PC-3 (cell line): ENCODE data around the gene TBC1D12. TPM values are rescaled to one million over a fixed set of nuclear protein-coding genes. Genes with fewer than 3 reads are reported as not detected.

ENCODE experiments used
- ATAC-seq: fragments of 200-7000 bp; cut with Tn5 transposase; 2 replicates; pipeline ENCODE4 v1.9.1; 2020; ENCODE audit warnings: mild to moderate bottlenecking, moderate library complexity
- BruUV-seq: library from RNA; stranded (reverse); fragments of 400-500 nt; replicated peaks from 2 replicates; lab custom pipeline; 2021; lab: Mats Ljungman, UMichigan
- CTCF ChIA-PET: fragments of 300-600 bp; sonication (Branson Sonifier 250); formaldehyde crosslinking; loops from one replicate; lab custom pipeline; 2022; ENCODE audit warnings: antibody characterized with exemption; lab: Charles Lee
- POLR2A ChIA-PET: fragments of 300-600 bp; sonication (Branson Sonifier 250); formaldehyde crosslinking; loops from one replicate; lab custom pipeline; 2022; ENCODE audit warnings: antibody characterized with exemption; ENCODE audit not compliant: unreplicated experiment; lab: Charles Lee
- DNase-seq: peaks from one replicate; pipeline ENCODE4 v3.0.0-alpha.2; 2015
- H2AFZ ChIP-seq: fragments of 300-600 bp; sonication (generic); 2 replicates; pipeline ENCODE4 v1.6.0; 2016; ENCODE audit warnings: antibody characterized with exemption, low read length
- H3F3A ChIP-seq: fragments of 300-600 bp; sonication (generic); one replicate; pipeline ENCODE4 v1.6.0; 2017; ENCODE audit warnings: antibody characterized with exemption, low read length, control low read depth, mild to moderate bottlenecking; ENCODE audit not compliant: unreplicated experiment
- H3K27ac ChIP-seq: fragments of 300-600 bp; sonication (generic); 2 replicates; pipeline ENCODE4 v1.5.1; 2016; ENCODE audit warnings: mild to moderate bottlenecking, low read length
- H3K27me3 ChIP-seq: fragments of 300-600 bp; sonication (generic); 2 replicates; pipeline ENCODE4 v1.6.1; 2016; ENCODE audit warnings: low read length, mixed read lengths
- H3K36me3 ChIP-seq: fragments of 300-600 bp; sonication (generic); 2 replicates; pipeline ENCODE4 v1.6.1; 2016; ENCODE audit warnings: low read depth, mixed run types, low read length, mixed read lengths
- H3K4me1 ChIP-seq: fragments of 300-600 bp; sonication (generic); 2 replicates; pipeline ENCODE4 v1.5.1; 2016; ENCODE audit warnings: low read length; ENCODE audit not compliant: insufficient read depth
- H3K4me2 ChIP-seq: fragments of 300-600 bp; sonication (generic); 2 replicates; pipeline ENCODE4 v1.6.0; 2016; ENCODE audit warnings: low read length
- H3K4me3 ChIP-seq: fragments of 300-600 bp; sonication (generic); 2 replicates; pipeline ENCODE4 v1.5.1; 2016; ENCODE audit warnings: mild to moderate bottlenecking, low read length, mixed read lengths
- H3K79me2 ChIP-seq: fragments of 300-600 bp; sonication (generic); 2 replicates; pipeline ENCODE4 v1.6.1; 2017; ENCODE audit warnings: low read length, mixed read lengths
- H3K9ac ChIP-seq: fragments of 300-600 bp; sonication (generic); 2 replicates; pipeline ENCODE4 v1.6.0; 2016; ENCODE audit warnings: mild to moderate bottlenecking, low read length
- H3K9me2 ChIP-seq: fragments of 300-600 bp; sonication (generic); replicated peaks from 2 replicates; pipeline ENCODE4 v1.6.1; 2016; ENCODE audit warnings: mixed run types, low read length, mixed read lengths
- H3K9me3 ChIP-seq: fragments of 300-600 bp; sonication (generic); 2 replicates; pipeline ENCODE4 v1.6.1; 2016; ENCODE audit warnings: low read length, mixed read lengths
- H4K20me1 ChIP-seq: fragments of 300-600 bp; sonication (generic); 2 replicates; pipeline ENCODE4 v1.6.1; 2016; ENCODE audit warnings: low read length, mixed read lengths
- EZH2 ChIP-seq: fragments of 300-600 bp; sonication (generic); IDR thresholded peaks from one replicate; pipeline ENCODE4 v1.6.1; 2017; ENCODE audit warnings: antibody characterized with exemption, mild to moderate bottlenecking, low read length; ENCODE audit not compliant: unreplicated experiment
- EZH2phosphoT487 ChIP-seq: fragments of 300-600 bp; sonication (generic); IDR thresholded peaks from 2 replicates; pipeline ENCODE4 v1.6.1; 2018; ENCODE audit warnings: mild to moderate bottlenecking, antibody characterized with exemption, low read length, borderline replicate concordance
- intact Hi-C: fragments of 100-400 bp; cut with micrococcal nuclease; formaldehyde crosslinking; loops from 2 replicates; pipeline ENCODE4 v1.9.0; 2023
- total RNA-seq: library from RNA; depleted of rRNA; stranded (reverse); fragments of >200 nt; gene quantifications from 2 replicates; pipeline ENCODE4 v1.2.3, GENCODE V29; 2014
- TF ChIP-seq, protein P1 (sequence below): fragments of 300-600 bp; sonication (generic); conservative IDR thresholded peaks from 2 replicates; pipeline ENCODE4 v1.5.1; 2017; ENCODE audit warnings: antibody characterized with exemption, low read depth, mild to moderate bottlenecking, low read length

TBC1D12 gene
- total RNA-seq, 1 experiment from 2014 or later, result 4.5 TPM

DNA sequence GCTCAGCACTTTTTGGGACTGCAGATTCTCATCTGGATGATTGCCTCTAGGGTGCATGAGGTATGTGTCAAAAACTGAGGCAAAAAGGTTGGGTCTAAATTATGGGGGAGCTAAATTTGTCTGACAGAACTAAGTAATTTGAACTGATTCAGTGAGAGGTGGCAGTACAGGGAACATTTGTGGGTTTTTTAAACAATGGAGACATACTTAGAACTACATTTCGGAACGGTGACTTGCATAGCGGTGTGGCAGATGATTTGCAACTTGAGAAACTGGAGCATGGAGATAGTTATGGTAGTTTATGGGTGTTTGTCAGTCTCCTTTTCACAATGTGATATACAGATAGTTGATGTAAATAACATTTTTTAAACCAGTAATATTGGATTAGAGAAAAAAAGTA is 14.6 kb downstream of the TBC1D12 start:
- Histone ChIP-seq H3K36me3 (no peaks in the 10 kb centered on the region), H3F3A (no peaks in the 10 kb centered on the region), H3K4me2 (no peak overlapping the region), H3K4me3 (no peak overlapping the region), H3K9me3 (no peaks in the 10 kb centered on the region), H3K9me2 (no peaks in the 10 kb centered on the region), H3K9ac (no peak overlapping the region), H4K20me1 (no peaks in the 10 kb centered on the region), H3K79me2 (peaks cover 48% of the 10 kb centered on the region), H3K27me3 (no peaks in the 10 kb centered on the region), H3K4me1 (no peaks in the 10 kb centered on the region), H3K27ac (no peak overlapping the region), H2AFZ (no peak overlapping the region)
- CTCF ChIA-PET, result interaction anchor here (0.6 kb wide), 1 partner anchor 64 kb away, joined by 4 read pairs; no protein-coding TSS in a partner anchor
- DNase-seq (no peak), ATAC-seq (no peak)
- TF ChIP-seq, protein P1, sequence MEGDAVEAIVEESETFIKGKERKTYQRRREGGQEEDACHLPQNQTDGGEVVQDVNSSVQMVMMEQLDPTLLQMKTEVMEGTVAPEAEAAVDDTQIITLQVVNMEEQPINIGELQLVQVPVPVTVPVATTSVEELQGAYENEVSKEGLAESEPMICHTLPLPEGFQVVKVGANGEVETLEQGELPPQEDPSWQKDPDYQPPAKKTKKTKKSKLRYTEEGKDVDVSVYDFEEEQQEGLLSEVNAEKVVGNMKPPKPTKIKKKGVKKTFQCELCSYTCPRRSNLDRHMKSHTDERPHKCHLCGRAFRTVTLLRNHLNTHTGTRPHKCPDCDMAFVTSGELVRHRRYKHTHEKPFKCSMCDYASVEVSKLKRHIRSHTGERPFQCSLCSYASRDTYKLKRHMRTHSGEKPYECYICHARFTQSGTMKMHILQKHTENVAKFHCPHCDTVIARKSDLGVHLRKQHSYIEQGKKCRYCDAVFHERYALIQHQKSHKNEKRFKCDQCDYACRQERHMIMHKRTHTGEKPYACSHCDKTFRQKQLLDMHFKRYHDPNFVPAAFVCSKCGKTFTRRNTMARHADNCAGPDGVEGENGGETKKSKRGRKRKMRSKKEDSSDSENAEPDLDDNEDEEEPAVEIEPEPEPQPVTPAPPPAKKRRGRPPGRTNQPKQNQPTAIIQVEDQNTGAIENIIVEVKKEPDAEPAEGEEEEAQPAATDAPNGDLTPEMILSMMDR, result no peak
- TF ChIP-seq EZH2 (no peak), EZH2phosphoT487 (no peak)
- POLR2A ChIA-PET, result no interaction called here
- BruUV-seq, result no TSS peak
- intact Hi-C loops, result no loop called here

DNA sequence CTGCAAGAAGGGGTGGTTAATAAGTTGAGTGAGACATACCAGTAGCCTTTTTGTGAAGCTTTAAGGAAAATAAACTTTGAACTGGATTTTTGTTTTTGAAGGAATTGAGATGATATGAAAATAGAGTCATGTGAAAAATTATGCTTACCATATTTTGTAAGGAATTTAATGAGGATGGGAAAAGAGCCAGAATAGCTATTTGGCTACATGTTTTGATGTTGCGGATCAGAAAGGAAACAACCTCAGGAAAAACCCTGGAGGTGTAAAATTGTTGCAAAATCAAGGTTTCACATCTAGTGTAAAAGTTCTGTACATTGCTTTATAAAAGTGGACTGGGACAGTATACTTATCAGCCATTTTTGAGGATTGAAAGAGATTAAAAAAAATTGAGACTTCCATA is 15.0 kb downstream of the TBC1D12 start:
- no peaks in the 10 kb centered on the region for H4K20me1 ChIP-seq
- ATAC-seq, result no peak
- no peak overlapping the region for H3K4me2 ChIP-seq
- no peaks in the 10 kb centered on the region for H3F3A ChIP-seq
- H3K9me3 ChIP-seq, result no peaks in the 10 kb centered on the region
- no peaks in the 10 kb centered on the region for H3K36me3 ChIP-seq
- no peak for TF ChIP-seq EZH2
- TF ChIP-seq, protein P1, result no peak
- TF ChIP-seq EZH2phosphoT487, result no peak
- DNase-seq, result no peak
- BruUV-seq, result no TSS peak
- ChIA-PET CTCF (no interaction called here), POLR2A (no interaction called here)
- no peak overlapping the region for H3K4me3 ChIP-seq
- H3K27ac ChIP-seq, result no peak overlapping the region
- H3K9ac ChIP-seq, result no peak overlapping the region
- intact Hi-C loops, result no loop called here
- H3K4me1 ChIP-seq, result no peaks in the 10 kb centered on the region
- no peaks in the 10 kb centered on the region for H3K27me3 ChIP-seq
- no peak overlapping the region for H2AFZ ChIP-seq
- peaks cover 47% of the 10 kb centered on the region for H3K79me2 ChIP-seq
- H3K9me2 ChIP-seq, result no peaks in the 10 kb centered on the region

DNA sequence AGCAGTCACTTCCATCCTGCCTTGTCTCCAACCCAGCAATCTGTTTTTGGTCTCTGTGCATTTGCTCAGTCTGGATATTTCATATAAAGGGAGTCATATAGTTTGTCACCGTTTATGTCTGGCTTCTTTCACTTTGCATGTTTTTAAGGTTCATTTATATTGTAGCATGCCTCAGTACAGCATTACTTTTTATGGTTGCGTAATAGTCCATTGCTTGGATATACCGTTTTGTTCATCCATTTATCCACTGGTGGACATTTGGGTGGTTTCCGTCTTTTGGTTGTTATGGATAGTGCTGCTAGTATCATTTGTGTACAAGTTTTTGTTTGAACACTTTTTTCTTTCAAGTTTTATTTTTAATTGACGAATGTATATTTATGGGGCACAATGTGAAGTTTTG is 18.2 kb downstream of the TBC1D12 start:
- Histone ChIP-seq H3K4me1 (no peaks in the 10 kb centered on the region), H4K20me1 (no peaks in the 10 kb centered on the region), H3K9me3 (no peaks in the 10 kb centered on the region), H2AFZ (no peak overlapping the region), H3K79me2 (peaks cover 48% of the 10 kb centered on the region), H3K4me3 (no peak overlapping the region), H3F3A (no peaks in the 10 kb centered on the region), H3K4me2 (no peak overlapping the region), H3K9ac (no peak overlapping the region), H3K36me3 (no peaks in the 10 kb centered on the region), H3K9me2 (no peaks in the 10 kb centered on the region), H3K27me3 (no peaks in the 10 kb centered on the region), H3K27ac (no peak overlapping the region)
- no peak for DNase-seq
- ATAC-seq, result no peak
- CTCF ChIA-PET, result no interaction called here
- TF ChIP-seq EZH2phosphoT487, result no peak
- TF ChIP-seq, protein P1, result no peak
- TF ChIP-seq EZH2, result no peak
- intact Hi-C loops, result no loop called here
- BruUV-seq, result no TSS peak
- POLR2A ChIA-PET, result no interaction called here
